ENCODE data around the gene ZC3H13. TPM values are rescaled to one million over a fixed set of nuclear protein-coding genes. Genes with fewer than 3 reads are reported as not detected.

ZC3H13 gene
- total RNA-seq, 1 experiment from 2014 or later = 9.5 TPM

- H3K9me2 ChIP-seq (replicated peaks; ENCODE audit: low read length) = no peaks in the 10 kb centered on the region
- intact Hi-C loops (cut with micrococcal nuclease) = loop anchor here (10.0 kb wide), 1 partner anchor 135 kb away; no protein-coding TSS in a partner anchor
- H3K27ac ChIP-seq (ENCODE audit: low read length) = no peak overlapping the region
- no peaks in the 10 kb centered on the region for H3K79me2 ChIP-seq (ENCODE audit: low read length)
- no peaks in the 10 kb centered on the region for H3F3A ChIP-seq (ENCODE audit: low read length, unreplicated experiment)
- ChIA-PET POLR2A (ENCODE audit: unreplicated experiment) (no interaction called here), CTCF (no interaction called here)
- no peak for TF ChIP-seq EZH2 (IDR thresholded peaks at IDR 0.05; ENCODE audit: low read length, unreplicated experiment)
- no peak for TF ChIP-seq EZH2phosphoT487 (IDR thresholded peaks at IDR 0.05; ENCODE audit: borderline replicate concordance, low read length)
- TF ChIP-seq CTCF (conservative IDR thresholded peaks at IDR 0.05; ENCODE audit: low read depth, low read length) = no peak
- no peak overlapping the region for H3K4me3 ChIP-seq (ENCODE audit: low read length)
- H3K9me3 ChIP-seq (ENCODE audit: low read length) = no peaks in the 10 kb centered on the region
- no peak overlapping the region for H2AFZ ChIP-seq (ENCODE audit: low read length)
- H3K9ac ChIP-seq (ENCODE audit: low read length) = no peak overlapping the region
- ATAC-seq (no peak), DNase-seq (no peak)
- H3K4me2 ChIP-seq (ENCODE audit: low read length) = no peak overlapping the region
- no peaks in the 10 kb centered on the region for H4K20me1 ChIP-seq (ENCODE audit: low read length)
- no peaks in the 10 kb centered on the region for H3K36me3 ChIP-seq (ENCODE audit: low read depth, low read length)
- no peaks in the 10 kb centered on the region for H3K4me1 ChIP-seq (ENCODE audit: insufficient read depth, low read length)
- peaks cover 35% of the 10 kb centered on the region for H3K27me3 ChIP-seq (ENCODE audit: low read length)
- BruUV-seq (replicated peaks) = no TSS peak
These were observed 112.5 kb downstream of the ZC3H13 start for GRCh38 chr13:45940061-45940460.

DNA sequence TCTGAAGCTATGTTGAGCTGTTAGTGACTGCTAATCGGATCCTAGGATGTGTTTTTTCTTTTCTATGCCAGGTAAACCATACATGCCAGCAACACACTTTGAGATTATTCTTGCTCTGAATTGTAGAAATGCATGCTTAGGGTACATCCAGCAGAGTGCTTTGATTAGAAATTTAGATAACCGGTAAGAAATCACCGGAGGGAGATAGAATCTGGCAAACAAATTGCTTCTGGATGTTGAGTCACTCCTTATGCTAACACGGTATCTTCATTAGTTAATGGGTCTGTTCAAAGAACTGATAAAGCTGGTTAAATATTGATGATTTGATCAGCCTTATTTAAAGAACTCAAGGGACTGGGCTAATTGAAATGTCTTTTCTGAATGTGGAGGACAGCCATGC, 115.9 kb downstream of the ZC3H13 start:
- Histone ChIP-seq H3K79me2 (ENCODE audit: low read length) (no peaks in the 10 kb centered on the region), H3K4me1 (ENCODE audit: insufficient read depth, low read length) (no peaks in the 10 kb centered on the region), H3K27ac (ENCODE audit: low read length) (no peak overlapping the region), H3K9me3 (ENCODE audit: low read length) (no peaks in the 10 kb centered on the region), H3K4me2 (ENCODE audit: low read length) (no peak overlapping the region), H3K36me3 (ENCODE audit: low read depth, low read length) (no peaks in the 10 kb centered on the region), H3F3A (ENCODE audit: low read length, unreplicated experiment) (no peaks in the 10 kb centered on the region), H3K9me2 (replicated peaks; ENCODE audit: low read length) (no peaks in the 10 kb centered on the region), H4K20me1 (ENCODE audit: low read length) (no peaks in the 10 kb centered on the region), H3K9ac (ENCODE audit: low read length) (no peak overlapping the region), H3K27me3 (ENCODE audit: low read length) (peaks cover 60% of the 10 kb centered on the region), H3K4me3 (ENCODE audit: low read length) (no peak overlapping the region), H2AFZ (ENCODE audit: low read length) (no peak overlapping the region)
- CTCF ChIA-PET = no interaction called here
- ATAC-seq (no peak), DNase-seq (no peak)
- BruUV-seq (replicated peaks) = no TSS peak
- POLR2A ChIA-PET (ENCODE audit: unreplicated experiment) = no interaction called here
- no peak for TF ChIP-seq EZH2phosphoT487 (IDR thresholded peaks at IDR 0.05; ENCODE audit: borderline replicate concordance, low read length)
- no peak for TF ChIP-seq CTCF (conservative IDR thresholded peaks at IDR 0.05; ENCODE audit: low read depth, low read length)
- TF ChIP-seq EZH2 (IDR thresholded peaks at IDR 0.05; ENCODE audit: low read length, unreplicated experiment) = no peak
- intact Hi-C loops (cut with micrococcal nuclease) = no loop called here

GRCh38 chr13:45934283-45934682, 118.3 kb downstream of the ZC3H13 start:
- H3K4me2 ChIP-seq (ENCODE audit: low read length) = no peak overlapping the region
- H3K36me3 ChIP-seq (ENCODE audit: low read depth, low read length) = no peaks in the 10 kb centered on the region
- no peak overlapping the region for H3K27ac ChIP-seq (ENCODE audit: low read length)
- intact Hi-C loops (cut with micrococcal nuclease) = no loop called here
- H3K4me3 ChIP-seq (ENCODE audit: low read length) = no peak overlapping the region
- TF ChIP-seq EZH2 (IDR thresholded peaks at IDR 0.05; ENCODE audit: low read length, unreplicated experiment) (no peak), EZH2phosphoT487 (IDR thresholded peaks at IDR 0.05; ENCODE audit: borderline replicate concordance, low read length) (no peak), CTCF (conservative IDR thresholded peaks at IDR 0.05; ENCODE audit: low read depth, low read length) (no peak)
- H3K9me2 ChIP-seq (replicated peaks; ENCODE audit: low read length) = no peaks in the 10 kb centered on the region
- H2AFZ ChIP-seq (ENCODE audit: low read length) = no peak overlapping the region
- no peaks in the 10 kb centered on the region for H3F3A ChIP-seq (ENCODE audit: low read length, unreplicated experiment)
- H3K4me1 ChIP-seq (ENCODE audit: insufficient read depth, low read length) = no peaks in the 10 kb centered on the region
- no peaks in the 10 kb centered on the region for H3K9me3 ChIP-seq (ENCODE audit: low read length)
- H3K27me3 ChIP-seq (ENCODE audit: low read length) = peaks cover 54% of the 10 kb centered on the region
- no TSS peak for BruUV-seq (replicated peaks)
- DNase-seq = no peak
- ATAC-seq = no peak
- no peak overlapping the region for H3K9ac ChIP-seq (ENCODE audit: low read length)
- no peaks in the 10 kb centered on the region for H4K20me1 ChIP-seq (ENCODE audit: low read length)
- ChIA-PET POLR2A (ENCODE audit: unreplicated experiment) (no interaction called here), CTCF (no interaction called here)
- H3K79me2 ChIP-seq (ENCODE audit: low read length) = no peaks in the 10 kb centered on the region
